MM.1S (cell line): ENCODE data around the gene CPEB4.

Experiments
- DNase-seq: peaks from one replicate; pipeline ENCODE4 v3.0.0-alpha.2; 2015
- H2AFZ ChIP-seq: fragments of 300-600 bp; sonication (generic); 2 replicates; pipeline ENCODE4 v1.6.0; 2016; ENCODE audit warnings: antibody characterized with exemption, low read length
- H3F3A ChIP-seq: fragments of 300-600 bp; sonication (generic); 2 replicates; pipeline ENCODE4 v1.6.1; 2016; ENCODE audit warnings: mild to moderate bottlenecking, antibody characterized with exemption, low read length, moderate library complexity, mixed read lengths; ENCODE audit not compliant: insufficient read depth
- H3K27ac ChIP-seq: fragments of 300-600 bp; sonication (generic); 2 replicates; pipeline ENCODE4 v1.5.1; 2016; ENCODE audit warnings: mild to moderate bottlenecking, low read length
- H3K27me3 ChIP-seq: fragments of 300-600 bp; sonication (generic); replicated peaks from 2 replicates; pipeline ENCODE4 v1.6.0; 2016; ENCODE audit warnings: low read length; ENCODE audit not compliant: insufficient read depth
- H3K36me3 ChIP-seq: fragments of 300-600 bp; sonication (generic); replicated peaks from 2 replicates; pipeline ENCODE4 v1.6.1; 2016; ENCODE audit warnings: mild to moderate bottlenecking, low read length, mixed read lengths; ENCODE audit not compliant: insufficient read depth
- H3K4me1 ChIP-seq: fragments of 300-600 bp; sonication (generic); 2 replicates; pipeline ENCODE4 v1.6.1; 2016; ENCODE audit warnings: low read length, mixed read lengths
- H3K4me2 ChIP-seq: fragments of 300-600 bp; sonication (generic); 2 replicates; pipeline ENCODE4 v1.6.0; 2016; ENCODE audit warnings: low read depth, low read length
- H3K4me3 ChIP-seq: fragments of 300-600 bp; sonication (generic); 2 replicates; pipeline ENCODE4 v1.5.1; 2016; ENCODE audit warnings: low read length, mixed read lengths
- H3K79me2 ChIP-seq: fragments of 300-600 bp; sonication (generic); 2 replicates; pipeline ENCODE4 v1.6.1; 2016; ENCODE audit warnings: mixed run types, low read length, mixed read lengths
- H3K9ac ChIP-seq: fragments of 300-600 bp; sonication (generic); 2 replicates; pipeline ENCODE4 v1.6.1; 2016; ENCODE audit warnings: low read length, mixed read lengths
- H3K9me2 ChIP-seq: fragments of 300-600 bp; sonication (generic); replicated peaks from 2 replicates; pipeline ENCODE4 v1.6.1; 2016; ENCODE audit warnings: mild to moderate bottlenecking, low read length, mixed read lengths; ENCODE audit not compliant: insufficient read depth
- H3K9me3 ChIP-seq: fragments of 300-600 bp; sonication (generic); replicated peaks from 2 replicates; pipeline ENCODE4 v1.6.1; 2016; ENCODE audit warnings: mild to moderate bottlenecking, low read length, mixed read lengths; ENCODE audit not compliant: insufficient read depth
- H4K20me1 ChIP-seq: fragments of 300-600 bp; sonication (generic); 2 replicates; pipeline ENCODE4 v1.6.1; 2016; ENCODE audit warnings: mild to moderate bottlenecking, low read length, moderate library complexity, mixed read lengths; ENCODE audit not compliant: insufficient read depth
- EZH2 ChIP-seq: fragments of 300-600 bp; sonication (generic); optimal IDR thresholded peaks from 2 replicates; pipeline ENCODE3; 2017; ENCODE audit warnings: low read depth, mild to moderate bottlenecking, antibody characterized with exemption, low read length, mixed read lengths
- EZH2phosphoT487 ChIP-seq: fragments of 300-600 bp; sonication (generic); IDR thresholded peaks from 2 replicates; pipeline ENCODE4 v1.6.1; 2018; ENCODE audit warnings: antibody characterized with exemption, low read length
- TF ChIP-seq, protein P1 (sequence below): fragments of 300-600 bp; sonication (generic); IDR thresholded peaks from 2 replicates; pipeline ENCODE4 v1.5.1; 2016; ENCODE audit warnings: antibody characterized with exemption, low read length, mixed read lengths

The CPEB4 gene

DNA sequence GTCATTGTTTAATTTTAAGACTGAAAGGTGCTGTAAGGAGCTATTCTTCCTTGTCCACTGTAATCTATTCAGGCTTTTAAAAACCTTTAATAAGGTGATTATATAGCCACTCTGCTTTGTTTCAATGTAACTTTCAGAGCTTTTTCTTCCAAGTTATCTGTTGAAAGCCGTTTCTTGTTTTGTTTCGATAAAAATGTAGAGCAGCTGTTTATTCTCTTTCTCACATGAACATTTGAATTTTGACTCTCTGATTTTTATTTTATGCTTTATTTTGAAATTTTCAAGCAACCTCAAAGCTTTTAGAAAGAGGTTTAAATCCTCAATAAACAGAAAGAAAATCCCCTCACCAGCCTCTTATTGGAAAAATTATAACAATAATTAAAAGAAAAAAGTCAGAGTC, 47.2 kb downstream of the CPEB4 start:
- Histone ChIP-seq H3K9me2 (no peaks in the 10 kb centered on the region), H3K4me3 (no peak overlapping the region), H3F3A (peaks cover 11% of the 10 kb centered on the region; the same call in 1 of the 2 replicates), H3K4me2 (no peak overlapping the region), H3K36me3 (peaks cover 19% of the 10 kb centered on the region; the same call in 1 of the 2 replicates), H2AFZ (no peak overlapping the region), H3K27ac (no peak overlapping the region), H3K27me3 (no peaks in the 10 kb centered on the region), H4K20me1 (peaks cover 32% of the 10 kb centered on the region), H3K4me1 (peaks cover 21% of the 10 kb centered on the region), H3K9me3 (no peaks in the 10 kb centered on the region), H3K9ac (no peak overlapping the region), H3K79me2 (peaks cover 100% of the 10 kb centered on the region)
- TF ChIP-seq, protein P1, sequence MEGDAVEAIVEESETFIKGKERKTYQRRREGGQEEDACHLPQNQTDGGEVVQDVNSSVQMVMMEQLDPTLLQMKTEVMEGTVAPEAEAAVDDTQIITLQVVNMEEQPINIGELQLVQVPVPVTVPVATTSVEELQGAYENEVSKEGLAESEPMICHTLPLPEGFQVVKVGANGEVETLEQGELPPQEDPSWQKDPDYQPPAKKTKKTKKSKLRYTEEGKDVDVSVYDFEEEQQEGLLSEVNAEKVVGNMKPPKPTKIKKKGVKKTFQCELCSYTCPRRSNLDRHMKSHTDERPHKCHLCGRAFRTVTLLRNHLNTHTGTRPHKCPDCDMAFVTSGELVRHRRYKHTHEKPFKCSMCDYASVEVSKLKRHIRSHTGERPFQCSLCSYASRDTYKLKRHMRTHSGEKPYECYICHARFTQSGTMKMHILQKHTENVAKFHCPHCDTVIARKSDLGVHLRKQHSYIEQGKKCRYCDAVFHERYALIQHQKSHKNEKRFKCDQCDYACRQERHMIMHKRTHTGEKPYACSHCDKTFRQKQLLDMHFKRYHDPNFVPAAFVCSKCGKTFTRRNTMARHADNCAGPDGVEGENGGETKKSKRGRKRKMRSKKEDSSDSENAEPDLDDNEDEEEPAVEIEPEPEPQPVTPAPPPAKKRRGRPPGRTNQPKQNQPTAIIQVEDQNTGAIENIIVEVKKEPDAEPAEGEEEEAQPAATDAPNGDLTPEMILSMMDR, result no peak
- TF ChIP-seq EZH2 (no peak), EZH2phosphoT487 (no peak)
- no peak for DNase-seq

DNA sequence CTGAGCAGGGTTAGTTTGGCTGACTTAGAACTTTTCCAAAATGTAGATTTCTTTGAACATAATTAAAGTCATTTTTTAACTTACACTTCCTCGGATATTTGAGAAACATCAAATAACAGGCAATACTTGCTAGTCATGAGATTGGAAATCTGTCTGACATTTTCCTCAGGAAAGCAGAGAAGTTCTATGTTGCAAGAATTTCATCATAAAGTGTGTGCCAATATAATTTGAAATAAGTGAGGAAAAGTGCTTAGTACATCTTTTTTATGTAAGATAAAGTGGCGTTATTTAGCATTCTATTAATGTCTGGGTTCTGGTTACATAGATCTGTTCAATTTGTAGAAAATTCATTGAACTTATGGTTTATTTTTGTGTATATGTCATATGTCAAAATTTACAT, 52.1 kb downstream of the CPEB4 start:
- no peak for DNase-seq
- Histone ChIP-seq H3K9me3 (no peaks in the 10 kb centered on the region), H3K9me2 (no peaks in the 10 kb centered on the region), H3K4me1 (0 out of 2 replicates have a peak, but pooled peaks cover 3% of the 10 kb centered on the region), H3K4me3 (no peak overlapping the region), H3K79me2 (peaks cover 100% of the 10 kb centered on the region), H3F3A (peaks cover 14% of the 10 kb centered on the region), H4K20me1 (peaks cover 34% of the 10 kb centered on the region), H3K9ac (no peak overlapping the region), H3K27ac (no peak overlapping the region), H3K36me3 (peaks cover 14% of the 10 kb centered on the region), H2AFZ (no peak overlapping the region), H3K27me3 (no peaks in the 10 kb centered on the region), H3K4me2 (no peak overlapping the region)
- TF ChIP-seq EZH2phosphoT487 (no peak), EZH2 (no peak)
- TF ChIP-seq, protein P1, result no peak

DNA sequence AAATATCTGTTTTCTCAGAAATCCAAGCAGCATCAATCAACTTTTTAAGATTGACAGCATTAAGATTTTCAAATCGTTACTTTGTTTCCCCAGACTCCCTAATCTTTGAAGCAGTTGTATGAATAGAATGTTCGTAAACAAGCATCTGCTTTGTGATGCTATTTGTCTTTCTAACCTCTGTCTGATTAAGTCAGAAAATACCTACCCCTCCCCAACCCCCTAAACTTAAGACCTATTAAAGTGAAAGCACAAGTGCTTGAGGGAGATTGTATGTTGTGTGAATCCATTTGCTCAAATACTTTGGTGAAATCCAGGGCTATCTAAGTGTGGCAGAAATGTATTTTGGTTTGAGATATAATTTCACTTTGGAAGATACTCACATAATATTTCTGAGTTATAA, 53.0 kb downstream of the CPEB4 start:
- peaks cover 20% of the 10 kb centered on the region for H3K36me3 ChIP-seq
- no peaks in the 10 kb centered on the region for H3K9me3 ChIP-seq
- no peak overlapping the region for H3K27ac ChIP-seq
- peaks cover 100% of the 10 kb centered on the region for H3K79me2 ChIP-seq
- H3K4me3 ChIP-seq, result no peak overlapping the region
- H3K4me1 ChIP-seq, result 0 out of 2 replicates have a peak, but pooled peaks cover 1% of the 10 kb centered on the region
- H3K27me3 ChIP-seq, result no peaks in the 10 kb centered on the region
- H3K9ac ChIP-seq, result no peak overlapping the region
- no peaks in the 10 kb centered on the region for H3K9me2 ChIP-seq
- peaks cover 34% of the 10 kb centered on the region for H4K20me1 ChIP-seq
- no peak overlapping the region for H2AFZ ChIP-seq
- H3K4me2 ChIP-seq, result no peak overlapping the region
- no peak for DNase-seq
- TF ChIP-seq, protein P1, result no peak
- no peak for TF ChIP-seq EZH2
- TF ChIP-seq EZH2phosphoT487, result no peak
- H3F3A ChIP-seq, result peaks cover 14% of the 10 kb centered on the region; the same call in 1 of the 2 replicates
